Mammary epithelial cell (primary cell): ENCODE data around the gene PPFIA2.

Experiments
- EZH2 ChIP-seq: IDR thresholded peaks from 2 replicates; pipeline ENCODE4 v1.6.1; 2012; ENCODE audit warnings: low read length, inconsistent platforms, borderline replicate concordance
- TF ChIP-seq, protein P1 (sequence below), 2 donors: IDR thresholded peaks in 1 of 2; conservative IDR thresholded peaks in 1 of 2; 2 replicates each; pipeline ENCODE4 v1.5.1; 2011 to 2012; ENCODE audit warnings: inconsistent platforms in 2 of 2, low read length in 2 of 2, mild to moderate bottlenecking in 2 of 2, control low read depth in 1 of 2, low read depth in 1 of 2; ENCODE audit not compliant: insufficient read depth in 1 of 2; ENCODE audit errors: extremely low read depth in 1 of 2

DNA sequence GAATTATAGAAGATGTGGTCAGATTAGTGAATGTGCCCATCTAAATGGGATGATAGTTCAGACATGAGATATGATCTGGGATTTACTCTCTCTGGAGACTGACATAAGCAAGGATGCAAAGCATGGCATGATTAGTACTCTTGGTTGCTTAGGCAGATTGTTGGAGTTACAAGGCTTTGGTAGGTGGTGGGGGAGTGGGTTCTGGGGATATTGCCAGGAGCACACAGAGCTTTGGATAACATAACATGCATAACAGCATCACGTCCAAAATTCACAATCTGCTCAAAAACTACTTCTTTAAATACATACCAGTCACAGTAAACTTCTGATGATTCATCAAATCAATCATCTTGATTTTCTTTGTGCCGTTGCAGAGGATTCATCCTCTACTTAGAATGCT is 393.9 kb downstream of the PPFIA2 start:
- TF ChIP-seq EZH2 = no peak
- TF ChIP-seq, protein P1, sequence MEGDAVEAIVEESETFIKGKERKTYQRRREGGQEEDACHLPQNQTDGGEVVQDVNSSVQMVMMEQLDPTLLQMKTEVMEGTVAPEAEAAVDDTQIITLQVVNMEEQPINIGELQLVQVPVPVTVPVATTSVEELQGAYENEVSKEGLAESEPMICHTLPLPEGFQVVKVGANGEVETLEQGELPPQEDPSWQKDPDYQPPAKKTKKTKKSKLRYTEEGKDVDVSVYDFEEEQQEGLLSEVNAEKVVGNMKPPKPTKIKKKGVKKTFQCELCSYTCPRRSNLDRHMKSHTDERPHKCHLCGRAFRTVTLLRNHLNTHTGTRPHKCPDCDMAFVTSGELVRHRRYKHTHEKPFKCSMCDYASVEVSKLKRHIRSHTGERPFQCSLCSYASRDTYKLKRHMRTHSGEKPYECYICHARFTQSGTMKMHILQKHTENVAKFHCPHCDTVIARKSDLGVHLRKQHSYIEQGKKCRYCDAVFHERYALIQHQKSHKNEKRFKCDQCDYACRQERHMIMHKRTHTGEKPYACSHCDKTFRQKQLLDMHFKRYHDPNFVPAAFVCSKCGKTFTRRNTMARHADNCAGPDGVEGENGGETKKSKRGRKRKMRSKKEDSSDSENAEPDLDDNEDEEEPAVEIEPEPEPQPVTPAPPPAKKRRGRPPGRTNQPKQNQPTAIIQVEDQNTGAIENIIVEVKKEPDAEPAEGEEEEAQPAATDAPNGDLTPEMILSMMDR (conservative IDR thresholded peaks at IDR 0.05 in 1 of 2, IDR thresholded peaks at IDR 0.05 in 1 of 2; ENCODE audit: extremely low read depth in 1 of 2, insufficient read depth in 1 of 2, low read depth in 1 of 2, low read length in 2 of 2) = no peak
